ENCODE results near the gene CTNNA1. TPM values are rescaled to one million over a fixed set of nuclear protein-coding genes. Genes with fewer than 3 reads are reported as not detected.

Gene CTNNA1
- total RNA-seq, 4 donors from 2014 or later = 223 to 304 (median 263) TPM

DNA sequence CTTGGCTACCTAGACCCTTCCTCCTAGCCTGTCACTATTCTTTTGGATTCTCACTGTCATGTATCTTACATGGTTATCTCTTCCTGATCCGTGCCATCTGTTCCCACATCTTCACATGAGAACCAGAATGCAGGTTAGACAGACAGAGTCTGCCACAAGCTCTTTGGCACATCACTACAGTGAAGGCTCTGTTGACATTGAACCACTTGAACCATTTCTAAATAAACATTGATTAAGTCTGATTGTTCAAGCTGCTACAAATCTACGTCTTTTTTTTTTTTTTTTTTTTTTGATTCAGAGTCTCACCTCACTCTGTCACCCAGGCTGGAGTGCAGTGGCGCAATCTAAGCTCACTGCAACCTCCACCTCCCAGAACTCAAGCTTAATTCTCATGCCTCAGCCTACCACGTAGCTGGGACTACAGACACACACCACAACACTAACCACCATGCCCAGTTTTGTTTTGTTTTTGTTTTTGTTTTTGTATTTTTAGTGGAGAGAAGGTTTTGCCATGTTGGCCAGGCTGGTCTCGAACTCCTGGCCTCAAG lies 207.0 kb downstream of the CTNNA1 start:
- no peak overlapping the region for H3K4me3 ChIP-seq (ENCODE audit: low read depth, poor library complexity, severe bottlenecking)
- no peak for TF ChIP-seq POLR2A (IDR thresholded peaks at IDR 0.05)
- TF ChIP-seq, protein P1, sequence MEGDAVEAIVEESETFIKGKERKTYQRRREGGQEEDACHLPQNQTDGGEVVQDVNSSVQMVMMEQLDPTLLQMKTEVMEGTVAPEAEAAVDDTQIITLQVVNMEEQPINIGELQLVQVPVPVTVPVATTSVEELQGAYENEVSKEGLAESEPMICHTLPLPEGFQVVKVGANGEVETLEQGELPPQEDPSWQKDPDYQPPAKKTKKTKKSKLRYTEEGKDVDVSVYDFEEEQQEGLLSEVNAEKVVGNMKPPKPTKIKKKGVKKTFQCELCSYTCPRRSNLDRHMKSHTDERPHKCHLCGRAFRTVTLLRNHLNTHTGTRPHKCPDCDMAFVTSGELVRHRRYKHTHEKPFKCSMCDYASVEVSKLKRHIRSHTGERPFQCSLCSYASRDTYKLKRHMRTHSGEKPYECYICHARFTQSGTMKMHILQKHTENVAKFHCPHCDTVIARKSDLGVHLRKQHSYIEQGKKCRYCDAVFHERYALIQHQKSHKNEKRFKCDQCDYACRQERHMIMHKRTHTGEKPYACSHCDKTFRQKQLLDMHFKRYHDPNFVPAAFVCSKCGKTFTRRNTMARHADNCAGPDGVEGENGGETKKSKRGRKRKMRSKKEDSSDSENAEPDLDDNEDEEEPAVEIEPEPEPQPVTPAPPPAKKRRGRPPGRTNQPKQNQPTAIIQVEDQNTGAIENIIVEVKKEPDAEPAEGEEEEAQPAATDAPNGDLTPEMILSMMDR (IDR thresholded peaks at IDR 0.05) = no peak
- no peak for DNase-seq (ENCODE audit: low spot score in 2 of 2)
- 89% methylated on average over 5 of the region's 5 CpGs for WGBS, 2 donors
- intact Hi-C loops (cut with DNase I; ENCODE audit: low total_unique reads) = no loop called here

DNA sequence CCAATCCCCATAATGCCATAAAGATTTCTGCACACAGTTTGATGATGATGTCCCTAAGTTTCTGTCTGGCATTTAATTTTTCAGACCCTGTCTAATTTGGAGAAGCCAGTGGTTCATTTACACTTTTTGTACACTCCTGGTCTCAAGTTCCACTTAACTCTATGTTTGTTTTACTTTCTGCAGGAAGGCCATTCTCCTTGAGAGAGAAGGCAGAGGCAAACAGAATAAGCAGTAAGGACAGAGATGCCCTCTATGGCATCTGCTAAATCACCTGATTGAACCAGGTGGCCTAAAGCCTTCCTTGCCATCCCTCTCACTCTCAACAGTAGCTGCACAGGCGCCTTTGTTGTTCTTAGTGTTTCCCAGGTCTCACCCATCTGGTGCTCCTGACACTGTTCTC lies 208.0 kb downstream of the CTNNA1 start:
- TF ChIP-seq, protein P1 (IDR thresholded peaks at IDR 0.05) = no peak
- TF ChIP-seq POLR2A (IDR thresholded peaks at IDR 0.05) = no peak
- 100% methylated on average over 1 of the region's 1 CpG for WGBS, 2 donors
- DNase-seq (ENCODE audit: low spot score in 2 of 2) = no peak
- intact Hi-C loops (cut with DNase I; ENCODE audit: low total_unique reads) = no loop called here
- H3K4me3 ChIP-seq (ENCODE audit: low read depth, poor library complexity, severe bottlenecking) = no peak overlapping the region

DNA sequence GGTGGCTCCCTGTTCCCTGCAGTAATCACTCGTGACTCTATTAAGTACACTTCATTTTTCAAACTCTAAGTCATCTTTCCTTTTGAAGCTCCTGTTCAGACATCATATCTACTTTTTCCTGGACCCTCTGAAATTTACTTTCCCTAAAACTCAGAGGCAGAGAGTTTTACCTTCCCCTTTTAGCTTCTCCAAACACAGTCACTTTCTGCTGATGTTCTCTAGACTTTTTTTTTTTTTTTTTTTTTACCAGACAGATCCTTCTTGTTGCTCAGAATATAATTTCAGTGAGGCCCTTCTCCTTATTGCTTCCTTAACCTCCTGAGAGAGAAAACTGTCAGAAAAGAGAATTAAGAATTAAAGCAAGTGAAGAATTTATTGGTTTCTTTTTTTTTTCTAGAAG lies 208.5 kb downstream of the CTNNA1 start:
- intact Hi-C loops (cut with DNase I; ENCODE audit: low total_unique reads) = no loop called here
- no peak overlapping the region for H3K4me3 ChIP-seq (ENCODE audit: low read depth, poor library complexity, severe bottlenecking)
- TF ChIP-seq POLR2A (IDR thresholded peaks at IDR 0.05) = no peak
- TF ChIP-seq, protein P1 (IDR thresholded peaks at IDR 0.05) = no peak
- no peak for DNase-seq (ENCODE audit: low spot score in 2 of 2)
- 92 to 97% methylated on average over 1 of the region's 1 CpG for WGBS, 2 donors

DNA sequence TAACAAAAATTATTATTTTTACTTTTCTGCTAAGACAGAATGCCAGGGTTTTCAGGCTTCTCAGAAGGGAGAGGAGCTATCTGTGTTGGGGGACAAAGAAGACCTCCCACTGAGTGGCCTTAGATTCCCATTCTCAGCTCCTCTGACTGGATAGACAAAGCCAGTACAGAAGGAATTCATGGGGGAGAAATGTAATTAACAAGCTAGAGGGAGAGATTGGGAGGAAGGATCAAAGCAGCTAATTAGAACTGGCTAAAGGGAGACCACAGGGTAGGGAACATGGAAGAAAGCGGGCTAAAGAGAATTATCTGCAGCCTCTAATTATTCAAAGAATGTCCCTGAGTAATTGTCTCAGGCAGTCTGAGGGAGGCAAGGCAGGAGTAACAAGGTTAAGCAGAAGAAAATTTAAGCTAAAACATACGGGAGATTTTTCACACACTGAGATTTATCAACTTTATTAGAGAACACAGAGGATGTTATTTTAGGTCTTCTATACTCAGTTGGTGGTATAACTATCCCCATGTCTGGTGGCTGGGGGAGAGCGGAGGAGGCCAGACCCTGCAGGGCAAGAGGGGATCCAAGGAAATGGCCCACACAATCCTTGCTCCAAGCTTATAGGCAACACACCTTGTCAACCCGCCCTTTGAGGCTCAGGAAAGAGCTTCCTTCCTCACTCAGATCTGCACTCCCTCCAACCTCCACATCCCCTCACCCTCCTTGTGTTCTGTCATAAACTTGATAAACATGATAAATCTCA lies 209.6 kb downstream of the CTNNA1 start:
- no peak for DNase-seq (ENCODE audit: low spot score in 2 of 2)
- intact Hi-C loops (cut with DNase I; ENCODE audit: low total_unique reads) = no loop called here
- TF ChIP-seq, protein P1 (IDR thresholded peaks at IDR 0.05) = no peak
- TF ChIP-seq POLR2A (IDR thresholded peaks at IDR 0.05) = no peak
- no peak overlapping the region for H3K4me3 ChIP-seq (ENCODE audit: low read depth, poor library complexity, severe bottlenecking)
- 92 to 98% methylated on average over 4 of the region's 4 CpGs for WGBS, 2 donors

DNA sequence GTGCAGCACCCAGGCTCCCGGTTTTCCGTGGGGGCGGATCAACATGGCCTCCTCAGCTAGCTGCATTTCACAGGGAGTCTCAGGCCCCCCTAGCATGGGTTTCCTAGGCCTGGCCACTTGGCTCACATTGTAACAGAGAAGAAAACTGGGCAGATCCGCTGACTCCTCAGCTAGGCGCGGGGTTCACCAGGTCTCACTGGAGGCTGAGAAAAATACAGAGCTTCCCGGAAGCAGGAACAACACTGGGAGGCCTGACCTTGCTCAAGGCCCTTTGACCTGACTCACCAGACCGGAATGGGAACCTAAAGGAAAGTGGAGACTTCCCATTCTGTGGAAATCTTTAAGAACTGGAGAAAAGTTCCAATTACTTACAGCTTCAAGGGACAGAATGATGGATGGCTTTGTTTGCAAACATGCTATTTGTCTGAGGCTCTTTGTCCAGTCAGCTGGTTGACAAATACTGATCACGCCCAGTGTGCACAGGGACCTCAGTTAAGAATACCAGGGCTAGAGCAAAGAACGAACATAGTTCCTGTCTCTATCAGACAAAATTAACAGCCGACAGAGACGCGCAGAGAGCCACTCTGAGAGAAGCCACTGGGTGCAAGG lies 210.6 kb downstream of the CTNNA1 start:
- WGBS, 2 donors = 80% methylated on average over 13 of the region's 13 CpGs
- no peak for DNase-seq (ENCODE audit: low spot score in 2 of 2)
- H3K4me3 ChIP-seq (ENCODE audit: low read depth, poor library complexity, severe bottlenecking) = no peak overlapping the region
- TF ChIP-seq, protein P1 (IDR thresholded peaks at IDR 0.05) = no peak
- no peak for TF ChIP-seq POLR2A (IDR thresholded peaks at IDR 0.05)
- intact Hi-C loops (cut with DNase I; ENCODE audit: low total_unique reads) = no loop called here

Measured in lower leg skin (tissue), 4 donors.